OCI-LY3 (cell line): ENCODE results near the gene OR5C1.

Source experiments
- CTCF ChIP-seq: fragments of 200-600, 300-600 bp; sonication (generic); IDR thresholded peaks from 2 replicates; pipeline ENCODE4 v1.5.1; 2014; ENCODE audit warnings: antibody characterized with exemption, low read length, low read depth
- EZH2phosphoT487 ChIP-seq: fragments of 200-600 bp; shearing (Covaris generic); IDR thresholded peaks from 2 replicates; pipeline ENCODE4 v1.6.1; 2018; ENCODE audit warnings: antibody characterized with exemption, mixed run types, low read depth

GRCh38 chr9:122821278-122821943, 32.7 kb downstream of the OR5C1 start:
- TF ChIP-seq CTCF = no peak
- TF ChIP-seq EZH2phosphoT487 = no peak
